HG03460 (cell line): ENCODE data around the gene CDADC1.

ENCODE experiments used
- ATAC-seq: cut with Tn5 transposase; IDR thresholded peaks from one replicate; pipeline ENCODE4 v1.9.1; 2021; ENCODE audit not compliant: unreplicated experiment

The CDADC1 gene

DNA sequence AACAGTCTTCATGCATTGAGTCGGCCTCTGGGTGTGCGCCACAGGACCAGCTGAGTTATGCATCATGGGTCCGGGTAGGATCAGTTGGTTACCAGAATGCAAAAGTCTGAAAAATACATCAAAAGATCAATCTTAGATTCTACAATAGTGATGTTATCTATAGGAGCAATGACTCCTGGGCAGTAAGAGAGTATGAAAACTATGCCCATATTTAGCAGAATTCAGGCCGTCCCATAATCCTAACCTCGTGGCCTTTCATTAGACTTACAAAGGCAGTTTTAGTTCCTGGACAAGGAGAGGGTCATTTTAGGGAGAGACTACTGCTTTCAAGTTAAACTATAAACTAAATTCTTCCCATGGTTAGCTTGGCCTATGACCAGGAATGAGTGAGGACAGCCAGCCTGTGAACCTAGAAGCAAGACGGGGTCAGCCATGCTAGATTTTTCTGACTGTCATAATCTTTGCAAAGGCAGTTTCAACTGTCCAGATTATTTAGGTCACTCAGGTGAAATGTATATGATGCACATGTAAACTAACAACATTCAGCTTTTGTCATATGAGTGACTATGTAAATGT is 11.8 kb upstream of the CDADC1 start:
- no peak for ATAC-seq

DNA sequence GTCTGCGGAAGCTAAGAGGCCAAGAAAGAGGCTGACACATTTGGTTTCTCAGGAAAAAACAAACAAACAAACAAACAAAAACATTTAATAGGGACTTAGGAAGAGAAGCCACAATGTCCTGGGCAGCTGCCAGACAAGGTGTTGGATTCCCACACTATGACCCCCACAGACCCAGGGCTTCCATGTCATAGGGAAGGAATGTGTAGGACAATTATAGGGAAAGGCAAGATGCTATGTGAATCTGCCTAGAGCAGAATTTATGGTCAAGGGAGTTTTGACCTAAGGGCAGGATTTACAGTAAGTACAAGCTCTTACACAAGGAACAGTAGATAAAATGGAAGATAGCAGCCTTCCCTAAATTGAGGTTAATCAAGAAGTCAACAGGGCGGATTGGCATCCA is 9.1 kb upstream of the CDADC1 start:
- no peak for ATAC-seq

DNA sequence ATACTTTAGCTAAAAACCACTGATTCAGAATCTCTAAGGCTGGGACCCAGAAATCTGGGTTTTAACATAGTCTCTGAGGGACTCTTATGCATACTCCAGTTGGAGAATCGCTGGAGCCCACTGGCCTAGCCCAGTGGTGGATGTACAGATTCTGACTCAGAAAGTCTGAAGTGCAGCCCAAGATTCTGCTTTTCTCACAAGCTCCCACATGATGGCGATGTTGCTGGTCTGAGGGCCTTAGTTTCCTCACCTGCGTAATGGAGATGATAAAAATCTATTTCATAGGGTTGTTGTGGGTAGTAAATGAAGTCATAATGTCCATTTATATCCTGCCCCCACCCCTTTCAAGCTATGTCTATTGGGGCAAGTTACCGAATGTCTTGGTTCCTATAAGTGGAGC is 7.7 kb upstream of the CDADC1 start:
- ATAC-seq: no peak

DNA sequence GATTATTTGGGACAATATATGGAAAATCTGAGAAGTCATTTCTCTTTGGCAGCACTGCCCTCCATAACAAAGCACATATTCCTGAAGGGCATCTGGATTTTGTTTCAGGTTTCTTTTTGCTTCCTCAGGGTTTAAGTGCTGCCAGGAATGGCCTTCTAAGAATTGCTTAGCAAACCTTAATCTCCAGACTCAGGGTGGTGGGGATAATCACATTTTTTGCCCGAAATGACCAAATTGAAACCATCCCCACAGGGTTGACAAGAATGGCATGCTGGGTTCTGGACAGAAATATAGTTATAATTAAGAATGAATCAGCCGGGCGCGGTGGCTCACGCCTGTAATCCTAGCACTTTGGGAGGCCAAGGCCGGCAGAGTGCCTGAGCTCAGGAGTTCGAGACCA is 6.4 kb upstream of the CDADC1 start:
- no peak for ATAC-seq

DNA sequence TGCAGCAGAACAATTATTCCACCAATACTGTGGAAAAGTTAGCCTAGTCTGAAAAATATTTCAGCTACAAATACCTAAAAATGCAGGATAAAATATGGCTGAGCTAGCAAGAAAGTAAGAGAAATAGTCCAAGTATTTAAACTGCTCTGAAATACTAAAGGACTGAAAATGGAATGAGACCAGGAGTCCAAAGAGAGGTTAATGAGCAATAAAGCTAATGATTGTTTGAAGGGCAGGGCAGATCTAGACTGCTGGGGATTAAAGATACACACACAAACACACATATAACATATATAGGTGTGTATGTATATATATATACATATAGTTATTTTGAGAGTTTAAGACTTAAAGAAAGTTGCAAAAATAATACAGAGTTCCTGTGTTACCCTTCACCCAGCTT is 2.6 kb upstream of the CDADC1 start:
- no peak for ATAC-seq

DNA sequence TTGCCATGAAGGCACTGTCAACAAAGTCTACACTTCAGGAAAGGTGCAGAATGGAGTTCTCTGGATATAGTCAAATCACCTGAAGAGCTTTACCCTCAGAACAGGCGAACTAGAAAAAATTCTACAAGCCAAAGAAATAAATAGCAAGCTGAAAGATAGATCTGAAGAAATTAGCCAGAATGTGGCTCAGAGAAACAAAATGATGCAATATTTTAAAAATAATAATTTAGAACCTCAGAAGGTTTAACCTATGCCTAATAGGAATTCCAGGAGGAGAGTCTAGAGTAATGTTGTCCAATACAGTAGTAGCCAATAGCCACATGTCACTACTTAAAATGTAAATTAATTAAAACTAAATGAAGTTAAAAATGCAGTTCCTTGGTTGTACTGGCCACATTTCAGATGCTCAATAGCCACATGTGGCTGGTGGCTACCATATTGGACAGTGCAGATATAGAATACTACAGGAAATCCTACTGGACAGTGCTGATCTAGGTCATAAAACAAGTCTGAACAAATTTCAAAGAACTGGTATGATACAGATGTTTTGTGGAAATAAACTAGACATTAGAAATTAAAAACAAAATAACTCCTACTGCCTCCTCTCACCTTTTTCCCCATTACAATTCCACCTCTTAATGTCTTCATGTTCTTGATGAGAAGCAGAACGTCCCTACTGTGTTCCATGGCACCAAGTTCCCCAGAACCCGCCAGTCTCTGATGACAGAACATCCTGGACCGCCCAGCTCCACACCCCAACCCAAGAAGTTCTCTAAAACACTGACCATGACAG is 679 bp upstream of the CDADC1 start:
- peak; percentile 38 for ATAC-seq

DNA sequence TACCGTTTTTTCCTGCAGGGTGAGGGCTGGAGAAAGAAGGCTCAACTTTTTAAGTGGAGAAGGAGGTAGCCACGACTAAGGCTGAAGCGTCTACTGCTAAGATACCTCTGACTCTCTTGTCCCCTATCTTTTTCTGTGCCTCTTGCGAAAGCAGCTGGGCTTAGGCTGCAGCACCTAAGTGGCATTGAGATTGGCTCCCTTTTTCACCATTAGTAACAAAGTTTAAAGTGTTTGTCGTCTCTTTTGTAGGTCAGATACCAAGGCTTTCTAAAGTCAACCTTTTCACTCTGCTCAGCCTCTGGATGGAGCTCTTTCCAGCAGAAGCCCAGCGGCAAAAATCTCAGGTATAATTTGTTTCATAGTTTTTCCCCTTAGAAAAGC is 887 bp downstream of the CDADC1 start:
- peak; percentile 7 for ATAC-seq

DNA sequence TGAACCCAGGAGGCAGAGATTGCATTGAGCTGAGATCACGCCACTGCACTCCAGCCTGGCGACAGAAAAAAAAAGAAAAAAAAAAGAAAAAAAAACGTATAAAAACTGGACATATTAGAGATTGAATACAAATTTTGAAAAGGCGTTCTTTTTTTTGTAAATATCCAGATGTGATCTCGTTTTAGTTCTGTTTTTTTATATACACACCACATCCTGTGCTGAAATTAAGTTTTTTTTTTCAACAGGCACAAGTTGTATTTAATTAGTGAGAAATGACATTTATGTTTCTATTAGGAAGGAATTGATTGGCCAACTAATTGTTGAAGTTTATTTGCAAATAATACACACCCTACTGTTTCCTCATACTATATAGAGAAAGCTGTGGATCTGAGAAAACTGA is 3.6 kb downstream of the CDADC1 start:
- no peak for ATAC-seq

DNA sequence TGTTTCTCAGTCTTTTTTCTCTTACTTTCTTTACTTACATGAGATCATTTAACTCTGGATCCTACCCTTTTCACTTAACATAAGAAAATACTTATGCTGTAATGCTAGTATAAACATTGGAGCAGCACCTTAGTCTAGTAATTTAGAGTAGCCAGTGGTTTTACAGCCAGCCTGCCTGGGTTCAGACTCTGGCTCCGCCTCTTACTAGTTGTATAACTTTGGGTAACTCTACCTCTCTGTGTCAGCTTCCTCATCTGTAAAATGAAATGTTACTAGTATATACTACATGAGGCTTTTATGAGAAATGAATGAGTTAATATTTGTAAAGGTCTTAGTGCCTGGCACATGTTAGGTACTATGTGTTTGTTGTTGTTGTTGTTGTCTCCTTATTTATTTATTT is 5.6 kb downstream of the CDADC1 start:
- ATAC-seq: no peak

DNA sequence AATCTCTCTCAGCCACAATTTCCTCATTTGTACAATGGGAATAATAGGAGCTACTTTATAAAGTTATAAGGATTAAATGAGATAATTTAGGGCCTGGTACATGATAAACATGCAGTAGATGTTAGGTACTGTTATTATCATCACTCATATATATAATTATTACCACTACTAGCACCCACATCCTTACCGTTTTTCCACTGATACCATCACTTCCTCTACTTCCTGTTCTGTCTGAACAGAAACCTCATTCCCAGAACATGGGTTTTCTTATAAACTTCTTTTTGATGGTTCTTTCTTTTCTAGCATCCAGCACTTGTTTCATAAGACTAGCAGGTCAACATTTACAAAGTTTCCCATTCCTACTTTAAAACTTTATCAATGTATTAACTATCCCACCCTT is 6.3 kb downstream of the CDADC1 start:
- no peak for ATAC-seq

DNA sequence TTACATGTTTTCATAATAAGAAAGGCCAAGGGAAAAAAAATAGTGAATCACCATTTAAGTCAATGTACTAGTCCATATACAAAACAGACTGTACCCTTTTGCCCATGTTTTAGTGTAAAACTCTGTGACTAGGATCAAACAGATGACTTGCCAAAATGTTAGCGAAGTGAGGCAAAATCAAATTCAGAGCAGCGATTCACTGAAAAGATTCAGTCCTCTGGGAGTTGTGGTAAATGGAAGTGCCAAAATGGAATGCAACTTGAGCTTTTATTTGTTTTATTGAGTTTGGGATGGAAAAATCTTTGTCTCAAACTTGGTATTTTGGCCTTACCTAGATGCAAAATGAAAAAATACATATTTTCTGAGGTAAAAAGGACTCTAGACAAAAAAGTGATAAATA is 9.1 kb downstream of the CDADC1 start:
- ATAC-seq: no peak

DNA sequence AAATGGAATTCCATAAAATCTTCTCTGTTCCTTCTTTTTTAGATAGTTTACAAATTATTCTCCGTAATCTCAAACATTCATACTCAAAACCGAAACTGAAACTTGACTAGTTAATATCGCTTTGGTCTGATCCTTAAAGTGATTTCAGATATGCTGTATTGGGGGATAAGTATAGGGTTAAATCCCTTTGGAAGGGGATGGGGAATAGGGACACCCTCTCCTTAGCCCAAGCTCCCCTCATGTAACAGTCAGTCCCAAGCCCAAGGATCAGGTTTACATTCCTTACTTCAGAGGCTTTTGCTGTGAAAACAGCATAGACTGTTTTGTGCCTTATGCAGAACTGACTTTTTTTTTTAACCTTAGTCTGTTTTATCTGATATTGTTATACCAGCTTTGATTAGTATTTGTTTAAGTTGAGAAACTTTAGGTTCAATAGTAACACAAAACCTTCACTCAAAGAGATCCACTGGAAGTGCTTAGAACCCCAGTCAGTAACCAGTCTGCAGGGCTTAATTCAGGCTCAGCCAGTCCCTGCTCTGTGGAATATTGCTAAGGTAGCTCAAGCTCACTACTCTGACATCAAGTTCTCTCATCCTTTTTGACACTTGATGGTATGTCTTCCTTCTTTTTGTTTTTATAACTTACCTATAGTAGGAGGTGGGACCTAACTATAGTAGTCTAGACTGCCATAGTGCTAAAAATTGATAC is 10.5 kb downstream of the CDADC1 start:
- no peak for ATAC-seq

DNA sequence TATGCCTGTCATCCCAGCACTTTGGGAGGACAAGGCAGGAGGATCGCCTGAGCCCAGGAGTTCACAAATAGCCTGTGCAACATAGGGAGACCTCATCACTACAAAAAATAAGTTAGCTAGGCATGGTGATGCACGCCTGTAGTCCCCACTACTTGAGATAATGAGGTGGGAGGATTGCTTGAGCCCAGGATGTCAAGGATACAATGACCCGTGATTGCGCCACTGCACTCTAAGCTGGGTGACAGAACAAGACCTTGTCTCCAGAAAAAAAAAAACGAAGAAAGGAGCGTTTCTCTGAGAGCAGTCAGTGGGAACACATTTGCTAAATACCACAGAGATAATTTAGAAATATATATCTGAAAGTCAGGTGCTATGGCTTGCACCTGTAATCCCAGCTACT is 11.9 kb downstream of the CDADC1 start:
- no peak for ATAC-seq

DNA sequence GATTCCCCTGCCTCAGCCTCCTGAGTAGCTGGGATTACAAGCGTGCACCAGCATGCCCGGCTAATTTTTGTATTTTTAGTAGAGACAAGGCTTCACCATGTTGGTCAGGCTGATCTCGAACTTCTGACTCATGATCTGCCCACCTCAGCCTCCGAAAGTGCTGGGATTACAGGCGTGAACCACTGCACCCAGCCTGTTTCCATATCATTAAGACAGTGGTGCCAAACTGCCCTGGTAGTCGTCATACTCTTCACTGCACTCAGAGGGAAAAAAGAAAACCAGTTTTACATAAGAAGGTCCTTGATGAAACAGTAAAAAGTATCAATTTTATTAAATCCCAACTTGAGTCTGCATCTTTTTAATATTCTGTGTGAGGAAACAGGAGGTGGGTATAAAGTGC is 14.9 kb downstream of the CDADC1 start:
- ATAC-seq: no peak

DNA sequence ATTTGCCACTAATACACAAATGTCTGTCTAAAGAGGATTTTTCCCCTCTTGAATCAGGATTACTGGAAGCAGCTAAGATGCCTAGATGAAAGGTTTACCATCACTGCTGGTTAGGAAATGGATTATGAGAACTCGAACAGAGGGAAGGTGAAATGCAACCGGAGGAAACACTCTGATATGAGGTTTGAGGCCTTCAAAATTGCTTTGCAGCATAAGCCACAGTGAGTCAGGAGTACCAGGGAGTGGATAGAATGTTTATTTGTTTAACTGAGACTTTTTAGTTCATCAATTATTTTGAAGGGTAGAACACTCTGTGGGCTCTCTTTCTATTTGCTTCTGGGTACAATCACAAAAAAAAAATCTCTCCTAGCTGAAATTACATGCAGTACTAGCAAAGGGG is 18.1 kb downstream of the CDADC1 start:
- ATAC-seq: no peak

DNA sequence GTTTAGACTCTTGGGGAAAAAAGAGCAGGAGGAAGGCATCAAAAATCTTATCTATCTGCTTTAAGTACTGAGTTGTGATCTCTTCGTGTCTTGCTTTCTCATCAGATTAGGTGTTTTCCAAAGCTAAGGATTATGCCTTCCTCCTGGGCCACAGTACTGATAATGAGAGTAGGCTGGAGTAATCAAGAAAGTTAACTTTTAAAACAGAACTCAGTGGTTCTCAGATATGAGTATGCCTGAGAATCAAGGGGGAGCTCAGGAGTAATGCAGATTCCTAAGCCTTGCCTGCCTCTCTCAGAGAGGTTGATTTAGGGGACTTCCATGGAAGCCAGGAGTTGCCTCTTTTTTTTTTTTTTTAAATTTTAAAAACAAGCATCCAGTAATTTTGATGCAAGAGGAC is 23.5 kb downstream of the CDADC1 start:
- no peak for ATAC-seq

DNA sequence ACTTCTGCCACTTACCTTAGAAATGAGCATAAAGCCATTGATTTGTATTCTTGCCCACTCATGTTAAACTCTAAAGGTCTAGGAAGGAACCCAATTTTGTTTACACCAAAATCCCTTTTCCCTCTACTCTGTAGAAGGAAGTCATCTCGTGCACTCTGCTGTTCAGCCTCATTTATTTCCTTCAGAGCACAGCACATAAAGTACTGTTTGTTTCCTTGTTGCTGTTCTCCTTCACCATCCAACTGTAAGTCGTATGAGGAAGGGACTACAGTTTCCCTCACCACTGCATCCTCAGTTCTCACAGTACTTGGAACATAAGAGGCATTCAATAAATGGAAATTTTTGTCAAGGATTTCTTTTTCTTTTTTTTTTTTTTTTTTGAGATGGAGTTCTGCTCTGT is 24.6 kb downstream of the CDADC1 start:
- no peak for ATAC-seq

DNA sequence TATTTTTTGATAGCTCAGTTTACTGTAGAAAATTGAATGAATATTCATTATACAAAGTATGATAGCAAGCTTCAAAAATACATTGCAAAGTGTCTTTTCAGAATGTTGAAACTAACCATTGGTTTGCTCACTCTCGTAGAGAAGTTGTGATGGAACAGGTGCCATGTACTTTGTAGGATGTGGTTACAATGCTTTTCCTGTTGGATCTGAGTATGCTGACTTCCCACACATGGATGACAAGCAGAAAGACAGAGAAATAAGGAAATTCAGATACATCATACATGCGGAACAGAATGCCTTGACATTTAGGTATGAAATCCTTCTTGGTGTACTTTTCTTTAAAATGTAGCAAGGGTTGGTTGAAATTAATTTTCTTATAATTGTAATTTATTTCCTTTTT is 30.5 kb downstream of the CDADC1 start:
- no peak for ATAC-seq

DNA sequence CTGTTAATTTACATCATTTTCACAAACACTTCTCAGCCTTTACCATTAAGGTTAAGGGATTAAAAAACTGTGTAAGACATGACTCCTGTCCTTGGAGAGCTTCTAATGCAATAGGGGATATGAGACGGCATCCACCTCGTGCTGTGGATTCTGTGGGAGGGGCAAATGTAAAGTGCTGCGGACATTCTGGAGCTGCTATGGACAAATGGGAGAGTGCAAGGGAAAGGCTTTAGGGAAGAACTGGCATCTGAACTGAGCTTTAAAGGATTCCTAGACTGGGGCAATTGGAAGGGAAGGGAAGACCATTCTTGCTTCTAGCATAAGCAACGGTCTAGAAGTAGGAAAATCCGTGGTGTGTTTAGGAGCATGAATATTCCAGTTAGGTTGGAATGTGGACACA is 31.4 kb downstream of the CDADC1 start:
- no peak for ATAC-seq

DNA sequence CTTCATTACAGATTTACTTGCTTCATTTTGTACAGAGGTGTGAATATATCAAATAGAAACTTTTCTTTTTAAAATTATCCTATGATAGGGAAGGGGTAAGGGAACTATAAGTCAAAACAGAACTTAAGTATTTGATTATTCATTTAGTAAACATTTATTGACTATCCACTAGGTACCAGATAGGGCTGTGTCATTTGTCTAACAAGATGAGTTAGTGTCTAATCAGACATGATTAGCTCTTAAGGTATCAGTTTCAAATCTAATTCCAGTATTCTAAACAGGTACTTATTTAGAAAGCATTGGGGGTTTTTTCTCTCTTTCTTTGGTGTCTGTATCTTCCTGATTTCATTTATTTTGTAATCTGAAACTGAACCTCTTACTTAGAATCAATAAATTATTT is 32.2 kb downstream of the CDADC1 start:
- ATAC-seq: no peak

DNA sequence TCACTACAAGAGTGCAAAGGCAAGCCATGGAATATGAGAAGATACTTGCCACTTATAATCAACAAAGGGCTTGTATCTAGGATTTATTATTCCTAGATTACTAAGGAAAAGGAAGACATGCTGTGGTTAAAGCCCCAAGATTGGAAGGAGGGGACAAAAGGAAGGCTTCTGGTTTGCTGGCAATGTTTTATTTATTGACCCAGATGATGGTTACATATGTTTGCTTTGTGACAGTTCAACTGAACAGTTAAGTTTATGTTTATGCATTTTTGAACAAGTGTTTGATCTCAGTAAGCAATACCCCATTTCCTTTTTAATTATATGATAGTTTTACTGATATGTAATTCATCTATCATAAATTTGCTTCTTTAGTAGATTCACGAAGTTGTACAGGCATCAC is 40.3 kb downstream of the CDADC1 start:
- no peak for ATAC-seq

DNA sequence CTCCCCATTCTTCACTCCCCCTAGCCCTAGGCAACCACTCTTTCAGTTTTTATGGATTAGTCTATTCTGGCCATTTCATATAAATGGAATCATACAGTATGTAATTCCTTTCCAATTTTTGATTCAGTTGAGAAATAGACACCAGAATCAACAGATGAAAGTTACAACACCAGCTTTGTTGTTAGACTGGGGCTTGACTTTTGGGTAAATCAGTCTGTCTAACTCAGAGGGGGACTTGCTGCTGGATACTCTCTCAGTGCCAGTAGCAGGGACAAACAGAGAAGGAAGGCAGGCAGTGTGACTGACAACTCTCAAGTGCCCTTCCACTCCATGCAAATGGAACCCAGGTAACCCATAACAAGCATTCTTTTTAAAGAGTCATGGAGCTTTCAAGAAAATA is 40.7 kb downstream of the CDADC1 start:
- no peak for ATAC-seq
